IMR-90 (cell line): ENCODE measurements around the gene CTPS2. TPM values are rescaled to one million over a fixed set of nuclear protein-coding genes. Genes with fewer than 3 reads are reported as not detected.

Experiments used
- ATAC-seq: fragments of 200-7000 bp; cut with Tn5 transposase; 2 replicates; pipeline ENCODE4 v1.9.1; 2020; ENCODE audit warnings: low read depth, mild to moderate bottlenecking, moderate library complexity
- BruUV-seq: library from RNA; stranded (reverse); fragments of 400-500 nt; replicated peaks from 2 replicates; lab custom pipeline; 2021; lab: Mats Ljungman, UMichigan
- CTCF ChIA-PET: fragments of 300-600 bp; formaldehyde crosslinking; extraction: SDS; loops from one replicate; lab custom pipeline; 2021; ENCODE audit warnings: antibody characterized with exemption; lab: Yijun Ruan, JAX
- POLR2A ChIA-PET: fragments of 300-600 bp; sonication (Branson Sonifier 250); formaldehyde crosslinking; loops from one replicate; lab custom pipeline; 2022; ENCODE audit warnings: antibody characterized with exemption; ENCODE audit not compliant: unreplicated experiment; lab: Charles Lee
- DNase-seq: peaks from one replicate; pipeline ENCODE4 v3.0.0; 2013
- H2AFZ ChIP-seq: replicated peaks from 2 replicates; pipeline ENCODE3; 2013; ENCODE audit warnings: low read length, mild to moderate bottlenecking; ENCODE audit not compliant: poor library complexity
- H2AK5ac ChIP-seq: 2 replicates; pipeline ENCODE4 v1.6.1; 2013; ENCODE audit warnings: low read depth, low read length, inconsistent platforms
- H2AK9ac ChIP-seq: replicated peaks from 2 replicates; pipeline ENCODE3; 2013; ENCODE audit warnings: mild to moderate bottlenecking, low read depth, low read length, moderate library complexity; ENCODE audit not compliant: poor library complexity
- H2BK120ac ChIP-seq: 2 replicates; pipeline ENCODE4 v1.6.1; 2013; ENCODE audit warnings: low read depth, low read length, inconsistent platforms
- H2BK15ac ChIP-seq: 3 replicates; pipeline ENCODE4 v1.6.1; 2013; ENCODE audit warnings: low read depth, low read length, inconsistent platforms
- H2BK20ac ChIP-seq: 2 replicates; pipeline ENCODE4 v1.6.1; 2013; ENCODE audit warnings: low read depth, mild to moderate bottlenecking, inconsistent platforms, low read length, moderate library complexity
- H2BK5ac ChIP-seq: 2 replicates; pipeline ENCODE4 v1.6.1; 2013; ENCODE audit warnings: mild to moderate bottlenecking, low read depth, low read length, inconsistent platforms; ENCODE audit not compliant: poor library complexity, severe bottlenecking
- H3K14ac ChIP-seq: replicated peaks from 2 replicates; pipeline ENCODE4 v1.6.1; 2013; ENCODE audit warnings: low read depth, low read length, inconsistent platforms
- H3K18ac ChIP-seq: 2 replicates; pipeline ENCODE4 v1.6.1; 2013; ENCODE audit warnings: low read depth, low read length, control low read depth
- H3K23ac ChIP-seq: 2 replicates; pipeline ENCODE4 v1.6.1; 2013; ENCODE audit warnings: low read depth, low read length, inconsistent platforms
- H3K27ac ChIP-seq: 2 replicates; pipeline ENCODE4 v1.5.1; 2013; ENCODE audit warnings: mild to moderate bottlenecking, control low read depth, low read length; ENCODE audit not compliant: insufficient read depth
- H3K27me3 ChIP-seq: 2 replicates; pipeline ENCODE4 v1.6.1; 2013; ENCODE audit warnings: low read length; ENCODE audit not compliant: control insufficient read depth, insufficient read depth
- H3K36me3 ChIP-seq: 2 replicates; pipeline ENCODE4 v1.6.1; 2013; ENCODE audit warnings: low read length, mixed read lengths; ENCODE audit not compliant: control insufficient read depth, insufficient read depth
- H3K4ac ChIP-seq: 2 replicates; pipeline ENCODE4 v1.6.1; 2013; ENCODE audit warnings: low read depth, low read length, inconsistent platforms
- H3K4me1 ChIP-seq: 2 replicates; pipeline ENCODE4 v1.6.1; 2013; ENCODE audit warnings: low read length, mixed read lengths; ENCODE audit not compliant: control insufficient read depth, insufficient read depth
- H3K4me2 ChIP-seq: 2 replicates; pipeline ENCODE4 v1.6.1; 2013; ENCODE audit warnings: low read depth, mild to moderate bottlenecking, control low read depth, low read length, moderate library complexity
- H3K4me3 ChIP-seq: 2 replicates; pipeline ENCODE4 v1.5.1; 2013; ENCODE audit warnings: low read depth, mild to moderate bottlenecking, control low read depth, low read length, moderate library complexity; ENCODE audit not compliant: insufficient read depth
- H3K56ac ChIP-seq: 2 replicates; pipeline ENCODE4 v1.6.1; 2013; ENCODE audit warnings: low read length, inconsistent platforms; ENCODE audit not compliant: insufficient read depth; ENCODE audit errors: extremely low read depth
- H3K79me1 ChIP-seq, 2 experiments: 2 replicates each; pipeline ENCODE4 v1.6.1; 2013; ENCODE audit warnings: low read length in 2 of 2, inconsistent platforms in 1 of 2, low read depth in 1 of 2
- H3K9ac ChIP-seq: 2 replicates; pipeline ENCODE4 v1.6.1; 2013; ENCODE audit warnings: low read depth, low read length, control low read depth
- H3K9me1 ChIP-seq: 2 replicates; pipeline ENCODE4 v1.6.1; 2013; ENCODE audit warnings: low read length, inconsistent platforms; ENCODE audit not compliant: insufficient read depth
- H3K9me3 ChIP-seq: 2 replicates; pipeline ENCODE4 v1.6.1; 2013; ENCODE audit warnings: low read length; ENCODE audit not compliant: control insufficient read depth, insufficient read depth
- H4K20me1 ChIP-seq: 2 replicates; pipeline ENCODE4 v1.6.1; 2013; ENCODE audit warnings: low read length, inconsistent platforms; ENCODE audit not compliant: insufficient read depth
- H4K5ac ChIP-seq: 2 replicates; pipeline ENCODE4 v1.6.1; 2013; ENCODE audit warnings: mild to moderate bottlenecking, low read depth, low read length, control low read depth
- H4K8ac ChIP-seq, 2 experiments: 2 replicates each; pipeline ENCODE4 v1.6.1; 2013; ENCODE audit warnings: low read depth in 2 of 2, low read length in 2 of 2, control low read depth in 1 of 2, inconsistent platforms in 1 of 2
- H4K91ac ChIP-seq: 2 replicates; pipeline ENCODE4 v1.6.1; 2013; ENCODE audit warnings: low read depth, low read length, inconsistent platforms; ENCODE audit not compliant: insufficient read depth
- BHLHE40 ChIP-seq: fragments of 150-350 bp; IDR thresholded peaks from 2 replicates; pipeline ENCODE4 v1.6.1; 2016; ENCODE audit warnings: mild to moderate bottlenecking, low read depth, low read length
- CTCF ChIP-seq: conservative IDR thresholded peaks from 2 replicates; pipeline ENCODE4 v1.5.1; 2012; ENCODE audit warnings: mild to moderate bottlenecking, low read depth, low read length, improper control_type of control experiment
- ELK1 ChIP-seq: fragments of 150-350 bp; IDR thresholded peaks from 2 replicates; pipeline ENCODE4 v1.6.1; 2016; ENCODE audit warnings: low read depth, mild to moderate bottlenecking, low read length, moderate library complexity, borderline replicate concordance
- MAZ ChIP-seq: IDR thresholded peaks from 2 replicates; pipeline ENCODE4 v1.6.1; 2012; ENCODE audit warnings: low read depth, mild to moderate bottlenecking, low read length, improper control_type of control experiment, moderate library complexity, borderline replicate concordance
- MXI1 ChIP-seq: IDR thresholded peaks from 2 replicates; pipeline ENCODE4 v1.6.1; 2012; ENCODE audit warnings: low read depth, mild to moderate bottlenecking, low read length, moderate library complexity, borderline replicate concordance
- NFE2L2 ChIP-seq: fragments of 150-350 bp; IDR thresholded peaks from 2 replicates; pipeline ENCODE4 v1.6.1; 2016; ENCODE audit warnings: low read depth, mild to moderate bottlenecking, low read length
- POLR2A ChIP-seq: IDR thresholded peaks from 2 replicates; pipeline ENCODE4 v1.6.1; 2012; ENCODE audit warnings: mild to moderate bottlenecking, low read depth, low read length
- RAD21 ChIP-seq: IDR thresholded peaks from 2 replicates; pipeline ENCODE4 v1.6.1; 2012; ENCODE audit warnings: low read length, improper control_type of control experiment
- USF2 ChIP-seq: fragments of 150-350 bp; IDR thresholded peaks from 2 replicates; pipeline ENCODE4 v1.6.1; 2017; ENCODE audit warnings: mild to moderate bottlenecking, antibody characterized with exemption, low read length, low read depth
- WGBS, 2 experiments: methylation state at CpG; one replicate each; pipeline versions ENCODE4 v1.1.5 to v1.1.7; 2013; ENCODE audit warnings: missing lambda C conversion rate in 2 of 2; ENCODE audit not compliant: insufficient read length in 1 of 2; ENCODE audit errors: extremely low coverage in 2 of 2; 5-methylcytosine and 5-hydroxymethylcytosine counted together
- dilution Hi-C: fragments of 300-500 bp; cut with HindIII; formaldehyde crosslinking; loops from one replicate; pipeline ENCODE4 v1.14.3; 2018; ENCODE audit warnings: low sequenced_read_pairs; ENCODE audit not compliant: unreplicated experiment
- in situ Hi-C: fragments of 300-500 bp; cut with MboI; formaldehyde crosslinking; loops from 3 replicates; pipeline ENCODE4 v1.14.3; 2019; ENCODE audit warnings: low sequenced_read_pairs, inconsistent platforms, mixed read lengths
- intact Hi-C: fragments of 100-400 bp; cut with micrococcal nuclease; formaldehyde crosslinking; loops from 2 replicates; pipeline ENCODE4 v1.10.0; 2022
- polyA plus RNA-seq, 3 experiments: library from polyadenylated mRNA; depleted of rRNA; stranded (reverse); fragments of >200 nt; gene quantifications; 2 replicates each; pipeline ENCODE4 v1.2.3, GENCODE V29; 2012; ENCODE audit warnings: low replicate concordance in 1 of 3
- total RNA-seq: library from RNA; depleted of rRNA; stranded (reverse); fragments of >200 nt; gene quantifications from 2 replicates; pipeline ENCODE4 v1.2.3, GENCODE V29; 2012

CTPS2 gene
- total and polyA plus RNA-seq, 2 of the 4 experiments (the other 2 are of a cell fraction) = 6.0 to 13.1 TPM

GRCh38 chrX:16558489-16558888 lies 154.0 kb downstream of the CTPS2 start:
- Histone ChIP-seq H3K4me1 (no peaks in the 10 kb centered on the region), H3K23ac (no peak overlapping the region), H2AK5ac (peak overlapping the region; percentile 3; the same call in 1 of the 2 replicates), H3K56ac (no peak overlapping the region), H2BK5ac (no peak overlapping the region), H2BK20ac (peak overlapping the region; percentile 61; the same call in 1 of the 2 replicates), H4K91ac (no peak overlapping the region), H4K20me1 (no peaks in the 10 kb centered on the region), H3K79me1 (no peaks in the 10 kb centered on the region), H3K4me3 (no peak overlapping the region), H3K9me3 (no peaks in the 10 kb centered on the region), H4K8ac (peak overlapping the region in 1 of 2 experiments; percentile 25; a peak in 1 of 4 replicates), H3K4me2 (no peak overlapping the region), H3K18ac (no peak overlapping the region), H3K27ac (no peak overlapping the region), H4K5ac (no peak overlapping the region), H3K27me3 (no peaks in the 10 kb centered on the region), H3K4ac (no peak overlapping the region), H3K9ac (no peak overlapping the region), H2BK120ac (peak overlapping the region; percentile 54; the same call in 1 of the 2 replicates), H3K9me1 (no peaks in the 10 kb centered on the region), H2AFZ (no peak overlapping the region), H2AK9ac (no peak overlapping the region), H3K36me3 (no peaks in the 10 kb centered on the region), H2BK15ac (no peak overlapping the region; the same call in 2 of the 3 replicates), H3K14ac (peak overlapping the region; percentile 51)
- DNase-seq (no peak), ATAC-seq (no peak)
- TF ChIP-seq POLR2A (no peak), MXI1 (no peak), RAD21 (no peak), CTCF (no peak), ELK1 (no peak), USF2 (no peak), MAZ (no peak), BHLHE40 (no peak), NFE2L2 (no peak)
- CTCF ChIA-PET = interaction anchor here (0.9 kb wide), 1 partner anchor 114 kb away, joined by 3 read pairs; no protein-coding TSS in a partner anchor
- in situ Hi-C loops (no loop called here), intact Hi-C loops (no loop called here), dilution Hi-C loops (no loop called here)
- WGBS, 2 experiments = 70% methylated on average over 2 of the region's 6 CpGs; no CpG with 5 or more reads in 1 of the 2 experiments
- BruUV-seq = no TSS peak
- POLR2A ChIA-PET = no interaction called here
